NCI-H1694 treated with DMSO at 0.1 percent for 48 hours (cell line): ENCODE data around the gene ARHGEF18.

ENCODE experiments used
- DNase-seq: peaks from one replicate; lab custom pipeline; 2025; lab: John Stamatoyannopoulos, UW

The ARHGEF18 gene

GRCh38 chr19:7385062-7385461 is 36.3 kb downstream of the ARHGEF18 start:
- DNase-seq = no peak

GRCh38 chr19:7386308-7386707 is 37.6 kb downstream of the ARHGEF18 start:
- no peak for DNase-seq

GRCh38 chr19:7386769-7387168 is 38.0 kb downstream of the ARHGEF18 start:
- no peak for DNase-seq

- DNase-seq = no peak
Observed at GRCh38 chr19:7391218-7391670, 42.5 kb downstream of the ARHGEF18 start.

GRCh38 chr19:7393459-7393858 is 44.7 kb downstream of the ARHGEF18 start:
- DNase-seq = no peak

GRCh38 chr19:7393939-7394730 is 45.4 kb downstream of the ARHGEF18 start:
- DNase-seq = no peak

GRCh38 chr19:7394731-7395359 is 46.1 kb downstream of the ARHGEF18 start:
- DNase-seq = peak; percentile 51

- DNase-seq = no peak
Observed at GRCh38 chr19:7395360-7396066, 46.8 kb downstream of the ARHGEF18 start.

- no peak for DNase-seq
Observed at GRCh38 chr19:7397687-7398086, 49.0 kb downstream of the ARHGEF18 start.
